SK-N-SH (cell line): ENCODE measurements around the gene PSEN2. TPM values are rescaled to one million over a fixed set of nuclear protein-coding genes. Genes with fewer than 3 reads are reported as not detected.

ENCODE experiments used
- CTCF ChIA-PET: fragments of 300-600, 350-600 bp; formaldehyde crosslinking; extraction: SDS; loops from one replicate; lab custom pipeline; 2021; lab: Yijun Ruan, JAX
- POLR2A ChIA-PET: fragments of 350-600 bp; sonication (Branson Sonifier 250); formaldehyde crosslinking; extraction: SDS; loops from one replicate; lab custom pipeline; 2020; ENCODE audit warnings: antibody characterized with exemption, inconsistent platforms; lab: Yijun Ruan, JAX
- DNase-seq: peaks from one replicate; pipeline ENCODE4 v3.0.0; 2012
- H2AFZ ChIP-seq: fragments of 200-600 bp; sonication (generic); 2 replicates; pipeline ENCODE4 v1.8.1; 2016; ENCODE audit warnings: antibody characterized with exemption, mild to moderate bottlenecking, low read depth
- H3F3A ChIP-seq: fragments of 200-600 bp; sonication (generic); replicated peaks from 2 replicates; pipeline ENCODE3; 2016; ENCODE audit warnings: antibody characterized with exemption, mild to moderate bottlenecking; ENCODE audit not compliant: insufficient read depth
- H3K27ac ChIP-seq, 2 experiments: fragments of 200-500 bp in 1 of 2; fragments of 200-600 bp in 1 of 2; sonication (Bioruptor generic) in 1 of 2; sonication (generic), shearing (Covaris generic) in 1 of 2; 2 replicates each; pipeline versions ENCODE4 v1.5.1 to v1.6.1; 2014 to 2016; ENCODE audit warnings: low read depth in 2 of 2, inconsistent platforms in 1 of 2, low read length in 1 of 2, mild to moderate bottlenecking in 1 of 2, mixed read lengths in 1 of 2
- H3K27me3 ChIP-seq: fragments of 200-600 bp; sonication (generic), shearing (Covaris generic); 2 replicates; pipeline ENCODE4 v1.6.1; 2016; ENCODE audit warnings: mixed run types; ENCODE audit not compliant: insufficient read depth
- H3K36me3 ChIP-seq, 2 experiments: fragments of 200-500 bp in 1 of 2; fragments of 200-600 bp in 1 of 2; sonication (Bioruptor generic) in 1 of 2; sonication (generic) in 1 of 2; replicated peaks in 1 of 2; 2 replicates each; pipeline versions ENCODE3 to v1.5.1; 2014 to 2016; ENCODE audit warnings: low read length in 1 of 2, mild to moderate bottlenecking in 1 of 2; ENCODE audit not compliant: insufficient read depth in 2 of 2, control insufficient read depth in 1 of 2
- H3K4me1 ChIP-seq, 2 experiments: fragments of 200-500 bp in 1 of 2; fragments of 200-600 bp in 1 of 2; sonication (Bioruptor generic) in 1 of 2; sonication (generic), shearing (Covaris generic) in 1 of 2; 2 replicates each; pipeline versions ENCODE4 v1.5.1 to v1.6.1; 2014 to 2016; ENCODE audit warnings: low read depth in 1 of 2, low read length in 1 of 2, mixed run types in 1 of 2; ENCODE audit not compliant: insufficient read depth in 2 of 2, control insufficient read depth in 1 of 2
- H3K4me2 ChIP-seq: fragments of 200-600 bp; sonication (generic), shearing (Covaris generic); 2 replicates; pipeline ENCODE4 v1.6.1; 2017; ENCODE audit warnings: mixed run types
- H3K4me3 ChIP-seq, 2 experiments: fragments of 200-500 bp in 1 of 2; fragments of 200-600 bp in 1 of 2; sonication (Bioruptor generic) in 1 of 2; sonication (generic), shearing (Covaris generic) in 1 of 2; 2 replicates each; pipeline versions ENCODE4 v1.5.1 to v1.8.1; 2014 to 2016; ENCODE audit warnings: low read depth in 2 of 2, inconsistent platforms in 1 of 2, low read length in 1 of 2, mild to moderate bottlenecking in 1 of 2, mixed read lengths in 1 of 2, moderate library complexity in 1 of 2
- H3K79me2 ChIP-seq: fragments of 200-600 bp; sonication (generic); 2 replicates; pipeline ENCODE4 v1.8.1; 2017; ENCODE audit warnings: mild to moderate bottlenecking; ENCODE audit not compliant: insufficient read depth
- H3K9ac ChIP-seq: fragments of 200-600 bp; sonication (generic); 2 replicates; pipeline ENCODE4 v1.6.1; 2017; ENCODE audit warnings: mixed run types
- H3K9me2 ChIP-seq: fragments of 200-600 bp; sonication (generic); 2 replicates; pipeline ENCODE4 v1.6.1; 2017; ENCODE audit warnings: mixed run types
- H3K9me3 ChIP-seq: fragments of 200-600 bp; sonication (generic); 2 replicates; pipeline ENCODE4 v1.6.1; 2017; ENCODE audit warnings: mixed run types, mild to moderate bottlenecking, moderate library complexity
- H4K20me1 ChIP-seq: fragments of 200-600 bp; sonication (generic); 2 replicates; pipeline ENCODE4 v1.6.1; 2017; ENCODE audit warnings: mild to moderate bottlenecking, mixed run types; ENCODE audit not compliant: insufficient read depth
- CHD2 ChIP-seq: fragments of 150-350 bp; IDR thresholded peaks from 2 replicates; pipeline ENCODE4 v1.6.1; 2018; ENCODE audit warnings: low read length; ENCODE audit not compliant: partially characterized antibody
- CTCF ChIP-seq: fragments of 200-600 bp; sonication (generic); IDR thresholded peaks from 2 replicates; pipeline ENCODE4 v1.6.1; 2017; ENCODE audit warnings: antibody characterized with exemption, mild to moderate bottlenecking, moderate library complexity
- FOSL2 ChIP-seq: IDR thresholded peaks from 2 replicates; pipeline ENCODE4 v1.4.0; 2012; ENCODE audit warnings: low read depth, mild to moderate bottlenecking, moderate library complexity, borderline replicate concordance
- FOXJ3 ChIP-seq: sonication (generic); formaldehyde crosslinking; IDR thresholded peaks from 2 replicates; pipeline ENCODE4 v1.5.1; 2020; ENCODE audit warnings: mild to moderate bottlenecking, missing genetic modification reagents
- FOXM1 ChIP-seq: IDR thresholded peaks from 2 replicates; pipeline ENCODE4 v1.4.0; 2012; ENCODE audit warnings: low read depth, mild to moderate bottlenecking
- GABPA ChIP-seq: IDR thresholded peaks from 2 replicates; pipeline ENCODE4 v1.4.0; 2012; ENCODE audit warnings: low read depth, mild to moderate bottlenecking
- GATA2 ChIP-seq: sonication (generic); formaldehyde crosslinking; IDR thresholded peaks from 2 replicates; pipeline ENCODE4 v1.5.0; 2020; ENCODE audit warnings: mild to moderate bottlenecking, missing genetic modification reagents
- IRF3 ChIP-seq: fragments of 150-350 bp; IDR thresholded peaks from 2 replicates; pipeline ENCODE4 v1.6.1; 2016; ENCODE audit warnings: mild to moderate bottlenecking, low read depth, low read length
- MEF2A ChIP-seq: IDR thresholded peaks from 2 replicates; pipeline ENCODE4 v1.4.0; 2012; ENCODE audit warnings: low read depth, borderline replicate concordance
- NRF1 ChIP-seq: IDR thresholded peaks from 2 replicates; pipeline ENCODE4 v1.6.1; 2012; ENCODE audit warnings: low read depth, mild to moderate bottlenecking, low read length
- RFX5 ChIP-seq: IDR thresholded peaks from 2 replicates; pipeline ENCODE4 v1.6.1; 2012; ENCODE audit warnings: mild to moderate bottlenecking, improper control_type of control experiment, low read length
- RXRA ChIP-seq: IDR thresholded peaks from 2 replicates; pipeline ENCODE4 v1.4.0; 2012; ENCODE audit warnings: low read depth, mild to moderate bottlenecking, borderline replicate concordance
- SIN3A ChIP-seq: IDR thresholded peaks from 2 replicates; pipeline ENCODE4 v1.6.1; 2012; ENCODE audit warnings: low read depth, mild to moderate bottlenecking, low read length, moderate library complexity, borderline replicate concordance
- SMC3 ChIP-seq: IDR thresholded peaks from 2 replicates; pipeline ENCODE4 v1.6.1; 2012; ENCODE audit warnings: low read depth, low read length, improper control_type of control experiment
- YY1 ChIP-seq: IDR thresholded peaks from 2 replicates; pipeline ENCODE4 v1.4.0; 2012; ENCODE audit warnings: low read depth, mild to moderate bottlenecking
- ZBTB33 ChIP-seq: IDR thresholded peaks from 2 replicates; pipeline ENCODE4 v1.4.0; 2012; ENCODE audit warnings: low read depth, borderline replicate concordance
- WGBS: methylation state at CpG from one replicate; pipeline ENCODE4 v1.1.6; 2017; ENCODE audit warnings: low lambda C conversion rate; 5-methylcytosine and 5-hydroxymethylcytosine counted together
- polyA plus RNA-seq, 3 experiments: library from polyadenylated mRNA; depleted of rRNA; stranded (reverse); fragments of >200 nt; gene quantifications; 2 replicates each; pipeline ENCODE4 v1.2.3, GENCODE V29; 2012

PSEN2 gene
- polyA plus RNA-seq, 1 of the 3 experiments (the other 2 are of a cell fraction), result 20.2 TPM

GRCh38 chr1:226942392-226942791 is 72.0 kb downstream of the PSEN2 start:
- H3K4me3 ChIP-seq, result no peak overlapping the region
- no peaks in the 10 kb centered on the region for H3K9me2 ChIP-seq
- no peak overlapping the region for H3K9ac ChIP-seq
- no peak for DNase-seq
- no peak for TF ChIP-seq GATA2
- no peak for TF ChIP-seq FOSL2
- TF ChIP-seq CHD2, result no peak
- no peak for TF ChIP-seq IRF3
- no peak for TF ChIP-seq SIN3A
- no peak for TF ChIP-seq SMC3
- no peak for TF ChIP-seq YY1
- no peak for TF ChIP-seq RXRA
- TF ChIP-seq MEF2A, result no peak
- no peak for TF ChIP-seq ZBTB33
- TF ChIP-seq FOXJ3, result no peak
- no peak for TF ChIP-seq CTCF
- no peak for TF ChIP-seq GABPA
- TF ChIP-seq NRF1, result no peak
- TF ChIP-seq FOXM1, result no peak
- TF ChIP-seq RFX5, result no peak
- TF ChIP-seq, all 33 proteins: peak for 0
- Histone ChIP-seq H3K36me3 (no peaks in the 10 kb centered on the region), H3K4me1 (peaks cover 4 to 28% of the 10 kb centered on the region in 2 experiments; a peak in 2 of 4 replicates), H3K27me3 (no peaks in the 10 kb centered on the region), H3K27ac (no peak overlapping the region), H3K9me3 (no peaks in the 10 kb centered on the region), H3F3A (peaks cover 6% of the 10 kb centered on the region), H2AFZ (no peak overlapping the region), H3K4me2 (no peak overlapping the region), H4K20me1 (no peaks in the 10 kb centered on the region), H3K79me2 (no peaks in the 10 kb centered on the region)
- 86% methylated on average over 3 of the region's 3 CpGs for WGBS
- POLR2A ChIA-PET, result no interaction called here
- CTCF ChIA-PET, result no interaction called here
